HG03064 (cell line): ENCODE results near the gene FAF1.
A peak's percentile ranks its signal among the peaks of the same experiment; 100 is the strongest.

Experiments used
- ATAC-seq: cut with Tn5 transposase; IDR thresholded peaks from one replicate; pipeline ENCODE4 v1.9.1; 2021; ENCODE audit warnings: low read depth; ENCODE audit not compliant: unreplicated experiment

Gene FAF1

GRCh38 chr1:50978852-50979781 lies 19.1 kb upstream of the FAF1 start:
- ATAC-seq = no peak

- peak; percentile 33 for ATAC-seq
These were observed 18.2 kb upstream of the FAF1 start for GRCh38 chr1:50978144-50978851.

GRCh38 chr1:50977575-50978143 lies 17.6 kb upstream of the FAF1 start:
- peak; percentile 56 for ATAC-seq

GRCh38 chr1:50976890-50977574 lies 17.0 kb upstream of the FAF1 start:
- peak; percentile 47 for ATAC-seq

- no peak for ATAC-seq
These were observed 16.2 kb upstream of the FAF1 start for GRCh38 chr1:50976111-50976889.

GRCh38 chr1:50975436-50975835 lies 15.4 kb upstream of the FAF1 start:
- ATAC-seq = no peak

GRCh38 chr1:50974618-50974935 lies 14.5 kb upstream of the FAF1 start:
- ATAC-seq = no peak

- no peak for ATAC-seq
These were observed 14.0 kb upstream of the FAF1 start for GRCh38 chr1:50973875-50974617.

GRCh38 chr1:50973255-50973654 lies 13.2 kb upstream of the FAF1 start:
- no peak for ATAC-seq

GRCh38 chr1:50972766-50973165 lies 12.7 kb upstream of the FAF1 start:
- ATAC-seq = no peak

- no peak for ATAC-seq
These were observed 11.8 kb upstream of the FAF1 start for GRCh38 chr1:50971748-50972305.

- no peak for ATAC-seq
These were observed 11.0 kb upstream of the FAF1 start for GRCh38 chr1:50970931-50971582.

GRCh38 chr1:50970509-50970887 lies 10.4 kb upstream of the FAF1 start:
- ATAC-seq = no peak

- peak; percentile 28 for ATAC-seq
These were observed 9.8 kb upstream of the FAF1 start, which contains the start of gene CDKN2C for GRCh38 chr1:50969611-50970508. Gene CDKN2C (plus strand): TSS chr1:50970245. CDS start chr1:50970369, 124 bp downstream.

- peak; percentile 19 for ATAC-seq
These were observed 8.9 kb upstream of the FAF1 start for GRCh38 chr1:50968821-50969610.

GRCh38 chr1:50968158-50968820 lies 8.2 kb upstream of the FAF1 start:
- ATAC-seq = peak; percentile 64
